ENCODE data around the gene FRMD1. TPM values are rescaled to one million over a fixed set of nuclear protein-coding genes. Genes with fewer than 3 reads are reported as not detected.

The FRMD1 gene
- total RNA-seq: not detected

DNA sequence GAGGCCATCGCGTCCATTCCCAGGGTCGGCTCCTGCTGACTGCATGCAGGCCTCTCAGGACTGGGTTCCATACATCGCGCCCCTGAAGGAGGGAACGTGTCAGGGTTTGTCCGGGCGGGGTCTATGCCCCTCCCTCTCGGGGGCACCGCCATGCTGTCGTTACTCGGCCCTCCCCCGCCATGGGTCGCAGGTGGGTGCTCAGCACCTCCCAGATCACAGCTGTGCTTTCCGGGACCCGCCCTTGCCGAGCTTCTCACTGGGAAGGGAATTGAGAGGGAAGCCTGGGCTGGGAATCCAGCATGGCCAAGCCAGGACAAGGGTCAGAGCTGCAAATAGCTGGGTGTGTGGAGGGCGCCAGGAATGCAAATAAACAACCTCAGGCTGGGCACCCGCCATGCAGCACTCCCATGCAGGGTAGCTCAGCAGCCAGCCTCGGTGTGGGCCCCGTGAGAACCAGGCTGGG, at the start of gene FRMD1:
Gene FRMD1, minus strand, starts transcription at position 270 of the 463 bp plus-strand sequence. Its CDS starts 118 bp downstream, at position 152.
- Mint-ChIP-seq H3K4me3 (no peak within 1 kb of the TSS), H3K27me3 (no peaks in the 10 kb centered on the region), H3K36me3 (ENCODE audit: low read depth) (no peaks in the 10 kb centered on the region), H3K27ac (no peak within 1 kb of the TSS), H3K4me1 (no peaks in the 10 kb centered on the region), H3K9me3 (peaks cover 6% of the 10 kb centered on the region)
- POLR2A ChIA-PET: no interaction called here
- DNase-seq: no peak
- CTCF ChIA-PET: no interaction called here

DNA sequence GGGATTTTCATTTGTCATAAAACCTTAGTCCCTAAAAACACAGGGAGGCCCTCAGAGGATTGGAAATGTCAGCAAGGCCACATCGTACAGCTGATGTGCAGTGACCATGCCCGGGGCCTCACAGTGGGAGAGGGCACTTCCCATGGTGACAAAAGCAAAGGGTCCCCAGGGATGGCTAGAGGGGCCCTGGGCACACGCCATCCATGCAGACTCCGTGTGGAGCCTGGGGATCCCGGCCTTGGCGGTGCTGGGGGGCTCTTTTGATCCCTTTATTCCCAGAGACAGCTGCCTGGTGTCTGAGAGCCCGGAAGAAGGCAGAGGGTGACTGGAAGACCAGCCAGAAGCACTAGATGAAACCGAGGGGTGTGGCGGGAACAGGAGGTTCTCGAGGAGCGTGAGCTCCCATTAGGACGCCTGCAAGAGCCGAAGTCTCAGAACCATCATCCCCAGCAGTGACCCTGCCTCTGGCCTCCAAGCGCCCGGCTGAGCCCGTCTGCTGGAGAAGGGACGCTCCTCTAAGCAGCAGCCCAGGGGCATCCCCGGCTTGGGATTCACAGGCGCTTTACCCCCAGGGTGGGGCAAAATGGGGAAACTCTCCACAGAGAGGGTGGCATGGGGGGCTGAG, 49.1 kb upstream of the FRMD1 start:
- ChIA-PET CTCF (no interaction called here), POLR2A (no interaction called here)
- Mint-ChIP-seq H3K36me3 (ENCODE audit: low read depth) (no peaks in the 10 kb centered on the region), H3K4me3 (no peak overlapping the region), H3K9me3 (no peaks in the 10 kb centered on the region), H3K27ac (no peak overlapping the region), H3K27me3 (peaks cover 10% of the 10 kb centered on the region), H3K4me1 (no peaks in the 10 kb centered on the region)
- no peak for DNase-seq

DNA sequence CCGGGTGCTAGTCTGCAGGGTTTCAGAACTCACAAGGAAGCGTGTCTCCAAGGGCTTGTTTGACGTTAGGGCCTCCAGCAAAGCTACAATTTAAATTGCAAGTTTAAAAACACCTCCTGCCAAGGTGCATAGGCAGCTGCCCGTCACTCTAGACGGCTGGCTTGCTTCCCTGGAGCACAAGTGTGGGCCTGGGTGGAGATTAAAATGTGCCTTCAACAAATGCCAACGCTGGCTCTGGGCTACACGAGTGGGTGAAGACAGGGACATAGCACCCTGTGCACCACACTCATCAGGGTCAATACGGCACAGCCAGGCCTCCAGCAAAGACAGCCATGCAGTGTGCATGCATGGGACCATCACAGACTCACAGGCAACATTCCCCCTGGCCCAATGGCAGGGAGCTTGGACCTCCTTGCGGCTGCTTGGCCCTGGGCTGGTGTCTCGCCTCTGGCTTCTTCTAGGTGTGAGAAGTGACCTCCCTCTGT, 48.4 kb upstream of the FRMD1 start:
- peaks cover 5% of the 10 kb centered on the region for H3K9me3 Mint-ChIP-seq
- no peaks in the 10 kb centered on the region for H3K36me3 Mint-ChIP-seq (ENCODE audit: low read depth)
- no peak overlapping the region for H3K4me3 Mint-ChIP-seq
- H3K4me1 Mint-ChIP-seq: no peaks in the 10 kb centered on the region
- CTCF ChIA-PET: no interaction called here
- H3K27me3 Mint-ChIP-seq: peaks cover 10% of the 10 kb centered on the region
- no peak for DNase-seq
- POLR2A ChIA-PET: no interaction called here
- H3K27ac Mint-ChIP-seq: no peak overlapping the region

DNA sequence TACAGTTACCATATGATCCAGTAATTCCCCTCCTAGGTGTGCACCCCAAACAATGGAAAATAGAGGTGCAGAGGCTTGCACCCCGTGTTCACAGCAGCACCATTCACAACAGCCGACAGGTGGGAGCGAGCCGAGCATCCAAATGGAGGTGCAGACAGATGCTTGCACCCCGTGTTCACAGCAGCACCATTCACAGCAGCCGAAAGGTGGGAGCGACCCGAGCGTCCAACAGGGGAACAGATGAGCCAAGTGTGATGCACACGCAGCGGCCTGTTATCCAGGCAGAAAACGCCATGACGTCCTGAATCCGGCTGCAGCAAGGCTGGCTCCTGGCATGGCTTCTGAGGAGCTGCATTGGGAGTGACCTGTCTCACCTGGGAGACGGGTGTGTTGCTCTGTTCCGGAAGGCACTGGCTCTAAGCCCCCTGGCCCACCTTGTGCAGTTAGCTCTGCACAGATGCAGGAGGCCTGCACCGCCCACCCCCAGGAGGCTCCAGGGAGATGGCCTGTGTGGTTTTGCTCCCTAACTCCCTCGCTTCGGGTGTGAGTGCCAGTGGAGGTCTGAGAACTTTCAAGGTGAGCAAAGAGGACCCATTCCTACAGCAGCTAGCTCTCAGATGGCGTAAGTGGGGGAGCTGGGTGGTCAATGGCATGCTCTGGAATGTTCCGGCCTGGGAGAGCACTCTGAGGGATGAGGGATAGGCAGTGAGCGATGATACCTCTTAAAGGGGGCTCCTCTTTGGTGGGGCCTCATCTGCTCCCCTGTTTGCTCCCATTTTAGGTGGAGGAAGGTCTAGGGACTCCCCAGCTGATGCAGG, 47.8 kb upstream of the FRMD1 start:
- CTCF ChIA-PET: no interaction called here
- POLR2A ChIA-PET: no interaction called here
- Mint-ChIP-seq H3K36me3 (ENCODE audit: low read depth) (no peaks in the 10 kb centered on the region), H3K27ac (no peak overlapping the region), H3K4me1 (no peaks in the 10 kb centered on the region), H3K9me3 (peaks cover 5% of the 10 kb centered on the region), H3K27me3 (peaks cover 6% of the 10 kb centered on the region), H3K4me3 (no peak overlapping the region)
- peak; percentile 4 for DNase-seq

DNA sequence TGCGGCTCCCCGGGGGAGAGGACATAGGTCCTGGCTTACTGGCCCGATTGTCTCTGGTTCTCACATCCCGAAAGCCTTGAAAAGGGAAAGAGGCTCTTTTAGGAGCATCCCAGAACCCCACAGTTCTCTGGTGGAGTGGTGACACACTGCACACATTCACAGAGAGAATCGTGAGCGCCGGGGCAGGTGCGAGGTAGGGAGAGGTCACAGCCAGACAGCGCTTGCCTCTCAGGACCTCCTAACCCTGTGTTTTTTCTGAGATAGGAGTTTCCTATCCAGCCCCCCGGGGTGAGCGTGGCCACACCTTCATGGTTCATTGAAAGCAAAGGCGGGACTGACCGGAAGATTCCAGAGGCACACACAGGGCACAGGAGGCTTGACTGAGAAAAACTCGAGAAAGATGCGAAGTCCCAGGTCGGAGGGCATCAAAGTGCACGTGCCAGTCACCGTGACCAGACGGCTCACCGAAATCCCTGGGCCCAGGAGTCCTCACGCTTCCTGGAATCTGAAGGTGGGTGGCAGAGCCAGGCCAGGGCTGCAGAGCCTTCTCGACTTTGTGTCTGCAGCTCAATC, 46.5 kb upstream of the FRMD1 start:
- H3K4me3 Mint-ChIP-seq: no peak overlapping the region
- peaks cover 3% of the 10 kb centered on the region for H3K4me1 Mint-ChIP-seq
- H3K9me3 Mint-ChIP-seq: peaks cover 5% of the 10 kb centered on the region
- CTCF ChIA-PET: no interaction called here
- DNase-seq: peak; percentile 3
- no peaks in the 10 kb centered on the region for H3K36me3 Mint-ChIP-seq (ENCODE audit: low read depth)
- H3K27ac Mint-ChIP-seq: no peak overlapping the region
- H3K27me3 Mint-ChIP-seq: no peaks in the 10 kb centered on the region
- POLR2A ChIA-PET: no interaction called here

DNA sequence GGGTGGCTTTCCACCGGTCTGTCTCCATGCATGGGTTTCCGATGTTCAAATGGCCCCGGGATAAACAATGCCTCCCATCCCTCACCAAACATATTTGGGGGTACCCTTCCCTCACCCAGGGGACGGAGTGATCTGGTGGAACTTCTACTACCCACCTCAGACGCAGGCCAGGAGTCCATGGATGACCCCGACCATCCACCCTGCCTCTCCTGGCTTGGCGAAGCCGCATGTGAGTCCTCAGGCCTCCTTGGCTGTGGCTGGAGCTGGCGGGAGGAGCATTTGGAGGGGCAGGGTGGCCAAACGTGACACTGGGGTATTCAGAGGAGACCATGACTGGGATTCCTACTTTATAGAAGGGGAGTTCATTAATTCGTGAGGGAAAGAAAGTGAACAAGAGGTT, 45.9 kb upstream of the FRMD1 start:
- peaks cover 5% of the 10 kb centered on the region for H3K9me3 Mint-ChIP-seq
- CTCF ChIA-PET: no interaction called here
- H3K4me3 Mint-ChIP-seq: no peak overlapping the region
- H3K36me3 Mint-ChIP-seq (ENCODE audit: low read depth): no peaks in the 10 kb centered on the region
- peaks cover 3% of the 10 kb centered on the region for H3K4me1 Mint-ChIP-seq
- no peaks in the 10 kb centered on the region for H3K27me3 Mint-ChIP-seq
- DNase-seq: peak; percentile 9
- no peak overlapping the region for H3K27ac Mint-ChIP-seq
- POLR2A ChIA-PET: no interaction called here

DNA sequence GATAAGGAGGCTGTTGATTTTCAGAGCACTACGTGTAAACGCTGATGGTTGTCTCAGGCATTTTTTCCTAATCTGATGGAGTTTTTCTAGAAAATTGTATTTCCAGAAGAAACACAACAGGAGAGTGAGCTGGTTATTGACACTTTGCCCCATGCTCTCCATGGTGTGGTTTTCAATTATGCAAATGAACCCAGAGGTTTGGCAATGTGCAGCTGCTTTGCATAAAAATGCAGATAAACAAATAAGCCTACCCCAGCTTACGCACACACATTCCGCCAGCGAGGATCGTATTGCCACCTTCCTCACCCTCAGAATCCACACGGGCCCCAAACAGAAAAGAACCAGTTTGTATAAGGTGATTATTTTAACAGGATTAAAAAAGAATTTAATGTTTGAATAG, 45.1 kb upstream of the FRMD1 start:
- H3K27ac Mint-ChIP-seq: no peak overlapping the region
- H3K4me3 Mint-ChIP-seq: no peak overlapping the region
- no peak for DNase-seq
- peaks cover 3% of the 10 kb centered on the region for H3K4me1 Mint-ChIP-seq
- ChIA-PET CTCF (no interaction called here), POLR2A (no interaction called here)
- no peaks in the 10 kb centered on the region for H3K36me3 Mint-ChIP-seq (ENCODE audit: low read depth)
- H3K9me3 Mint-ChIP-seq: peaks cover 5% of the 10 kb centered on the region
- no peaks in the 10 kb centered on the region for H3K27me3 Mint-ChIP-seq

DNA sequence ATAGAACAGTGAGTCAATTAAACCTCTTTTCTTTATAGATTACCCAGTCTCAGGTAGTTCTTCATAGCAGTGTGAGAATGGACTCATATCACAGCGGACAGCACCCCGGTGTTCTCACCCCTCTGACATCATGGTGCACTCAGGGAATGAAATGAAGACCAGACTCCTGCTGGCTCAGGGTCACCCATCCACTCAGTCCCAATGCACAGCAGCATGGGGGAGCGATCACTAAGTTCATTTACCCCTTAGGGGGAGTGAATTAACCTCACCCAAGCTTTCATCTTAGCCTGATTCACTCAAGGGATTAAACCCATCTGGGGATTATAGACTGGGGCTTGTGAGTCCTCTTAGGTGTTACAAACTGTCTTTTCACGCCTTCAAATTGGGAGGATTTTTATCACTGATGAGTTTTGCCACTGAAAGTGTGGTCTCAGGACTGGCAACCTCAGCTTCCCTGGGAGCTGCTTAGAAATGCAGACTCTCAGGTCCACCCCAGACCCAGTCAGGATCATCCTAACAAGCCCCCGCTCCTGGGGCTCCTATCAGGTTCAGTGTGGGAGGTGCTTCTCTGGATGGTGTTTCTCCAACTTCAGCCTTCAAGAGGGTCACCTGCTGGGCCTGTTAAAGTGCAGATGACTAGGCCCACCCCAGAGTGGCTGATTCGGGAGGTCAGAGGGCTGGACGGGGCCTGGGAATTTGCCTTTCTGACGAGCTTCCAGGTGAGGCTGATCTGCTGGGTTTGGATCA, 44.3 kb upstream of the FRMD1 start:
- Mint-ChIP-seq H3K4me1 (peaks cover 3% of the 10 kb centered on the region), H3K27ac (no peak overlapping the region), H3K27me3 (no peaks in the 10 kb centered on the region), H3K4me3 (no peak overlapping the region), H3K36me3 (ENCODE audit: low read depth) (no peaks in the 10 kb centered on the region), H3K9me3 (peaks cover 5% of the 10 kb centered on the region)
- no peak for DNase-seq
- CTCF ChIA-PET: no interaction called here
- POLR2A ChIA-PET: no interaction called here

DNA sequence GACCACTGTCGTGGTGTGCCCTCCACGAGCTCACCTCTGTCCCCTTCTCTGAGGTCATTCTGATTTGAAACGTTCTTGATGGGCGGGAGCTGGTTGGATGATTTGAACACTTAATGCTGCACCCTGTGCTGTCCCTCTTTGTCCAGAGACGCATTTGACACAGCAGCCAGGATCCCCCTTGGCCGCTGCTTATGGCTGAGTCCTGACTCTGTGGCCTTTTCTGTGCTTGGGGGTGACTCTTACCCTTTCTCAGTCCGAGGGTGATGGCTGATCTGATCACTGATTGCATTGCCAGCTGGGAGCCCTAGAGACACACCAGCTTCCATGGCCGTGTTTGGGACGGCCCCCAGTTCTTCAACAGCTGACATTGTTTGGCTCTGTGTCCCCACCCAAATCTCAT, 43.5 kb upstream of the FRMD1 start:
- CTCF ChIA-PET: no interaction called here
- no peak for DNase-seq
- Mint-ChIP-seq H3K9me3 (peaks cover 5% of the 10 kb centered on the region), H3K4me3 (no peak overlapping the region), H3K4me1 (peaks cover 3% of the 10 kb centered on the region), H3K27me3 (no peaks in the 10 kb centered on the region), H3K36me3 (ENCODE audit: low read depth) (no peaks in the 10 kb centered on the region), H3K27ac (no peak overlapping the region)
- POLR2A ChIA-PET: no interaction called here

DNA sequence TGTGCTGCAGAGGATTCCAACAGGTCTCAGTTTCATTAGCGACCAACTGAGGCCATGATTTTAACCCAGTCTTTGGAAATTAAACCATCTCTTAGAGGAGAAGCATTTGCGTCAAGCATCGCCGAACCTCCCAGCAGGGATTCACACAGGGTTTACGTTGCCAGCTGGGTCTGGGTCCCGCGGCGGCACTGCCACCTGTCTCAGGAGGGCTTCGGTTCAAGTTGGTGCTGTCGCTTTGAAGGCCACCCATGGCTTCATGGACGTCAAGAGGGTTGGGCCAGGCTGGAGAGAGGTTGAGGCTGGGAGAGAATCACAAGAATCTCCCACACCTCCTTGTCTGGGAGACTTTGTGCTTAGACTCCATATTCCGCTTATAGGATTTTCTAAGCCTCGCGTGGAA, 43.0 kb upstream of the FRMD1 start:
- DNase-seq: peak; percentile 8
- CTCF ChIA-PET: no interaction called here
- H3K4me1 Mint-ChIP-seq: peaks cover 3% of the 10 kb centered on the region
- H3K27me3 Mint-ChIP-seq: no peaks in the 10 kb centered on the region
- H3K4me3 Mint-ChIP-seq: no peak overlapping the region
- POLR2A ChIA-PET: no interaction called here
- no peaks in the 10 kb centered on the region for H3K36me3 Mint-ChIP-seq (ENCODE audit: low read depth)
- no peak overlapping the region for H3K27ac Mint-ChIP-seq
- peaks cover 5% of the 10 kb centered on the region for H3K9me3 Mint-ChIP-seq

DNA sequence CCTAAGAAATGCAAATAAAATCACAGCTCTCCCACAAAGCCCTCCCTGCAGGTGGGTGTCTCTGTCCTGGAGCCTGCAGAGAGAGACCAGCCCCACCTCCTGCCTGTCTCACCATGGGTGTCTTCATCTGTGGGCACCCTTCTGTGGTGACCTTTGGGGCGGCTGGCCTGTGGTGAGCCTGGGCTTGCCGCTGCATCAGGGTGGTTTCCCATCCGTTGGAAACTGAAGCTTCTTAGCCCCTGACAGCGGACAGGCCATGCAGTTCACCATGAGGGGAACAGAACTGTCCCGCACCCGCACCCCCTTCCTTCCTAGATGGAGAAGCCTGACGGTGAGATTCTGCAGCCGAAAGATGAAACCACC, 42.3 kb upstream of the FRMD1 start:
- H3K27me3 Mint-ChIP-seq: no peaks in the 10 kb centered on the region
- no peak overlapping the region for H3K4me3 Mint-ChIP-seq
- peaks cover 3% of the 10 kb centered on the region for H3K4me1 Mint-ChIP-seq
- peak; percentile 16 for DNase-seq
- H3K36me3 Mint-ChIP-seq (ENCODE audit: low read depth): no peaks in the 10 kb centered on the region
- ChIA-PET POLR2A (no interaction called here), CTCF (no interaction called here)
- no peak overlapping the region for H3K27ac Mint-ChIP-seq
- H3K9me3 Mint-ChIP-seq: peaks cover 5% of the 10 kb centered on the region

DNA sequence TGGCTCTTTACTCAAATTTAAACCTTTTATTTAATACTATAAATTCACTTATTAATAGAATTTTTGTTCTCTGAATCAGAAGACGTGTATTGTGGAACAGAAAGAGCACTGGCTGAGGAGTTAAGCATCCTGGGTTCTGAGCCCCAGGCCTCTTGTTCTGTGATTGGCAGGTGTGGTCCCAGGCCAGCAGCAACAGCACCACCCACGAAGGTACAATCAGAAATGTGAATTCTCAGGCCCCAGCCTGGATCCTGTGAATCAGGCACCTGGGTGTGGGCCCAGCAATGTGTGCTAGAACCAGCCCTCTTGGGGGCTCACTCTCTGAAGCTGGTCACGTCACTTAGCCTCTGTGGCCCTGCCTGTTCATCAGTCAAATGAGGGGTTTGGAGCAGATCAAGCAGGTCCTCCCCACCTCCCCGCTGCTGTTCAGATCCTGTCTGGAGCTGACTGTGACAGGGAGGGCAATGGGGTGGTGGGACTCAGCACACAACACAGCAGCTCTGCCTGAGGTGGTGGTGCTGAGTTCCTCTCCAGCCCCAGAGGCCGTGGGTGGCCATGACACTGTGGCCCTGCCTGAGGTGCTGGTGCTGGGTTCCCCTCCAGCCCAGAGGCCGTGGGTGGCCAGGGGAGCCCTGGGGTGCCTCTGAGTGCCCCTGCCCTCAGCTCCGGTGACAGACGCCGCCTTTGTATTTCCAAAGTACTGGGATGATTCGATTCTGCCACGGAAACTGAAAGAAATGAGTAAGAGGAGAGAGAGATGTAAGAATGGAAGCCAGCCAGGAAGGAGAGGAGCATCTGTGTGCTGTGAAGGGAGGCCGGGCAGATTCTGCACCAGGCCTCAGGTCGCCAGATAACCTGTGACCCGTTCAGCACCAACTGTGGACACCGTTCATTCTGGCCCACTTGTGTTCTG, 41.6 kb upstream of the FRMD1 start:
- DNase-seq: peak; percentile 15
- H3K27ac Mint-ChIP-seq: no peak overlapping the region
- H3K4me1 Mint-ChIP-seq: peaks cover 3% of the 10 kb centered on the region
- H3K27me3 Mint-ChIP-seq: no peaks in the 10 kb centered on the region
- CTCF ChIA-PET: no interaction called here
- POLR2A ChIA-PET: no interaction called here
- H3K36me3 Mint-ChIP-seq (ENCODE audit: low read depth): no peaks in the 10 kb centered on the region
- H3K4me3 Mint-ChIP-seq: no peak overlapping the region
- peaks cover 5% of the 10 kb centered on the region for H3K9me3 Mint-ChIP-seq

DNA sequence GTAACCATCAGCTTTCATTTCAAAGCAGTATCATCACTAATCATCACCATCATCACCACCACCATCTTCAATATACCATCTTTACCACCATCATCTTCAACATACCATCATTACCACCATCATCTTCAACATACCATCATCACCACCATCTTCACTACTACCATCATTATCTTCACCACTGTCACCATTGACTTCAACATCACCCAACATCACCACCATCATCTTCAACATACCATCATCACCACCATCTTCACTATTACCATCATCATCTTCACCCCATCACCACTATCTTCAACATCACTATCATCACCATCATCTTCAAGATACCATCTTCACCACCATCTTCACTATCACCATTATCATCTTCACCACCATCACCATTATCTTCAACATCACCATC, 40.5 kb upstream of the FRMD1 start:
- Mint-ChIP-seq H3K4me3 (no peak overlapping the region), H3K27ac (no peak overlapping the region), H3K4me1 (peaks cover 3% of the 10 kb centered on the region), H3K36me3 (ENCODE audit: low read depth) (no peaks in the 10 kb centered on the region), H3K9me3 (peaks cover 7% of the 10 kb centered on the region), H3K27me3 (no peaks in the 10 kb centered on the region)
- ChIA-PET POLR2A (no interaction called here), CTCF (no interaction called here)
- DNase-seq: no peak

All from activated CD4-positive, alpha-beta memory T cell treated with anti-CD3 and anti-CD28 coated beads, Interleukin-2, amount 10 ng/mL, durations not matched to agents 7 days and 5 days (primary cell).